ENCODE measurements around the gene UBA1. TPM values are rescaled to one million over a fixed set of nuclear protein-coding genes. Genes with fewer than 3 reads are reported as not detected.

UBA1 gene
- polyA plus RNA-seq, 1 donor (not counting 4 experiments of a cell fraction or from before 2014, with no cell fraction given): 236 TPM

GRCh38 chrX:47174376-47174775, 19.3 kb upstream of the UBA1 start:
- Histone ChIP-seq H3K9me1 (ENCODE audit: control insufficient read depth, extremely low read depth, insufficient read depth, low read length) (no peaks in the 10 kb centered on the region), H3K4me1 (ENCODE audit: control insufficient read depth, extremely low read depth, insufficient read depth, low read length) (peaks cover 15% of the 10 kb centered on the region), H3K9ac (ENCODE audit: control insufficient read depth, extremely low read depth, insufficient read depth, low read length) (no peak overlapping the region), H3K4me2 (ENCODE audit: control insufficient read depth, extremely low read depth, insufficient read depth, low read depth, low read length) (no peak overlapping the region), H2AFZ (ENCODE audit: control insufficient read depth, low read length) (no peak overlapping the region), H3K4me3 (ENCODE audit: control insufficient read depth in 2 of 3, extremely low read depth in 1 of 3, insufficient read depth in 2 of 3, low read depth in 1 of 3, low read length in 3 of 3) (no peak overlapping the region), H3K79me2 (ENCODE audit: control insufficient read depth, insufficient read depth, low read length) (no peaks in the 10 kb centered on the region), H3K9me3 (ENCODE audit: control insufficient read depth, low read depth, low read length) (no peaks in the 10 kb centered on the region), H3K27ac (ENCODE audit: control insufficient read depth, insufficient read depth, low read length) (no peak overlapping the region), H4K20me1 (ENCODE audit: control insufficient read depth, extremely low read depth, insufficient read depth, low read length) (no peaks in the 10 kb centered on the region), H3K36me3 (ENCODE audit: control insufficient read depth in 2 of 2, extremely low read depth in 1 of 2, insufficient read depth in 2 of 2, low read length in 2 of 2) (peaks cover 0 to 11% of the 10 kb centered on the region in 2 experiments), H3K27me3 (ENCODE audit: control insufficient read depth, extremely low read depth, insufficient read depth, low read length) (no peaks in the 10 kb centered on the region)
- FAIRE-seq (no peak), DNase-seq (ENCODE audit: low read depth, low spot score) (no peak)
- TF ChIP-seq EZH2 (IDR thresholded peaks at IDR 0.05; ENCODE audit: low read length): no peak
- TF ChIP-seq, protein P1, sequence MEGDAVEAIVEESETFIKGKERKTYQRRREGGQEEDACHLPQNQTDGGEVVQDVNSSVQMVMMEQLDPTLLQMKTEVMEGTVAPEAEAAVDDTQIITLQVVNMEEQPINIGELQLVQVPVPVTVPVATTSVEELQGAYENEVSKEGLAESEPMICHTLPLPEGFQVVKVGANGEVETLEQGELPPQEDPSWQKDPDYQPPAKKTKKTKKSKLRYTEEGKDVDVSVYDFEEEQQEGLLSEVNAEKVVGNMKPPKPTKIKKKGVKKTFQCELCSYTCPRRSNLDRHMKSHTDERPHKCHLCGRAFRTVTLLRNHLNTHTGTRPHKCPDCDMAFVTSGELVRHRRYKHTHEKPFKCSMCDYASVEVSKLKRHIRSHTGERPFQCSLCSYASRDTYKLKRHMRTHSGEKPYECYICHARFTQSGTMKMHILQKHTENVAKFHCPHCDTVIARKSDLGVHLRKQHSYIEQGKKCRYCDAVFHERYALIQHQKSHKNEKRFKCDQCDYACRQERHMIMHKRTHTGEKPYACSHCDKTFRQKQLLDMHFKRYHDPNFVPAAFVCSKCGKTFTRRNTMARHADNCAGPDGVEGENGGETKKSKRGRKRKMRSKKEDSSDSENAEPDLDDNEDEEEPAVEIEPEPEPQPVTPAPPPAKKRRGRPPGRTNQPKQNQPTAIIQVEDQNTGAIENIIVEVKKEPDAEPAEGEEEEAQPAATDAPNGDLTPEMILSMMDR (optimal IDR thresholded peaks at IDR 0.05 in 1 of 3, IDR thresholded peaks at IDR 0.05 in 1 of 3, conservative IDR thresholded peaks at IDR 0.05 in 1 of 3; ENCODE audit: extremely low read depth in 1 of 3, insufficient read depth in 2 of 3, low read length in 3 of 3): no peak
- dilution Hi-C loops (cut with MboI; ENCODE audit: extremely low pct_ligation_motif_present, low sequenced_read_pairs): no loop called here

DNA sequence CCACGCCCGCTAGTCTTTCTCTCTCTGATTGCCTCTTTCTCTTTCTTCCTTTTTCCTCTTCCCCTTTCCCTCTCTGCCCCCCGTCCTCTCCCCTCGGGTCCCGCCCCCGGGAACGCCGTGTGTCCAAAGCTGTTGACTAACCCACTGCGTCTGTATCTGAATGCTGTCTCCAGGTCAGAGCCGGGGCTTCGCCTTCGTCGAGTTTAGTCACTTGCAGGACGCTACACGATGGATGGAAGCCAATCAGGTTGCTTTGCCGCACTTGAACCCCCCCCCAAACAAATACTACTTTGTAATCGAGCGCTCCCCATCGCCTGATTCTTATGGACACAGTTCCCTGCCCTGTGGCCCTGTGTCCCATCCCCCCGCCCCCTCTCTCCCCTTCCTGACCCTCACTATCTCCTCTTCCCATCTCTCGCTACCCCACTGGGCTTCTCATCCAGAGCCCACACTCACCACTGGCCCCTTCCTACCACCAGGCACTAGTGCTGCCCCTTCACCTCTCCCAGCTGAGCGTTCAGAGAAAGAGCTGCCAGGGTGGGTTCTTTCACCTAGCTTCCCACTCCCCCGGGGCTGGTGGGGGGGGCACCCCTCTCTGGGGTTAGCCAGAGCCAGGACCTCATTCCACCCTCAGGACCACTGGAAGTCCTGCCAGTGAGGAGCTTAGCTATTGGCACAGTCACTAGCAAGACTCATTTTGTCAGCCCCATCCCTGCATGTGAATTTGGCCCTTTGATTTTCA, 18.6 kb upstream of the UBA1 start:
- no peak overlapping the region for H3K4me2 ChIP-seq (ENCODE audit: control insufficient read depth, extremely low read depth, insufficient read depth, low read depth, low read length)
- dilution Hi-C loops (cut with MboI; ENCODE audit: extremely low pct_ligation_motif_present, low sequenced_read_pairs): no loop called here
- peaks cover 0 to 10% of the 10 kb centered on the region in 2 experiments for H3K36me3 ChIP-seq (ENCODE audit: control insufficient read depth in 2 of 2, extremely low read depth in 1 of 2, insufficient read depth in 2 of 2, low read length in 2 of 2)
- H3K4me1 ChIP-seq (ENCODE audit: control insufficient read depth, extremely low read depth, insufficient read depth, low read length): peaks cover 16% of the 10 kb centered on the region
- no peaks in the 10 kb centered on the region for H3K27me3 ChIP-seq (ENCODE audit: control insufficient read depth, extremely low read depth, insufficient read depth, low read length)
- H3K27ac ChIP-seq (ENCODE audit: control insufficient read depth, insufficient read depth, low read length): no peak overlapping the region
- no peaks in the 10 kb centered on the region for H4K20me1 ChIP-seq (ENCODE audit: control insufficient read depth, extremely low read depth, insufficient read depth, low read length)
- no peaks in the 10 kb centered on the region for H3K79me2 ChIP-seq (ENCODE audit: control insufficient read depth, insufficient read depth, low read length)
- H3K9me3 ChIP-seq (ENCODE audit: control insufficient read depth, low read depth, low read length): no peaks in the 10 kb centered on the region
- FAIRE-seq (no peak), DNase-seq (ENCODE audit: low read depth, low spot score) (no peak)
- H2AFZ ChIP-seq (ENCODE audit: control insufficient read depth, low read length): no peak overlapping the region
- H3K9ac ChIP-seq (ENCODE audit: control insufficient read depth, extremely low read depth, insufficient read depth, low read length): no peak overlapping the region
- TF ChIP-seq, protein P1 (optimal IDR thresholded peaks at IDR 0.05 in 1 of 3, IDR thresholded peaks at IDR 0.05 in 1 of 3, conservative IDR thresholded peaks at IDR 0.05 in 1 of 3; ENCODE audit: extremely low read depth in 1 of 3, insufficient read depth in 2 of 3, low read length in 3 of 3): no peak
- TF ChIP-seq EZH2 (IDR thresholded peaks at IDR 0.05; ENCODE audit: low read length): no peak
- H3K9me1 ChIP-seq (ENCODE audit: control insufficient read depth, extremely low read depth, insufficient read depth, low read length): no peaks in the 10 kb centered on the region
- no peak overlapping the region for H3K4me3 ChIP-seq (ENCODE audit: control insufficient read depth in 2 of 3, extremely low read depth in 1 of 3, insufficient read depth in 2 of 3, low read depth in 1 of 3, low read length in 3 of 3)
